Non-pigmented ciliary epithelial cell (primary cell): ENCODE results near the gene PCOLCE2.

Experiments
- DNase-seq: peaks from one replicate; pipeline ENCODE4 v3.0.0-alpha.2; 2010; ENCODE audit warnings: low read depth

Gene PCOLCE2

DNA sequence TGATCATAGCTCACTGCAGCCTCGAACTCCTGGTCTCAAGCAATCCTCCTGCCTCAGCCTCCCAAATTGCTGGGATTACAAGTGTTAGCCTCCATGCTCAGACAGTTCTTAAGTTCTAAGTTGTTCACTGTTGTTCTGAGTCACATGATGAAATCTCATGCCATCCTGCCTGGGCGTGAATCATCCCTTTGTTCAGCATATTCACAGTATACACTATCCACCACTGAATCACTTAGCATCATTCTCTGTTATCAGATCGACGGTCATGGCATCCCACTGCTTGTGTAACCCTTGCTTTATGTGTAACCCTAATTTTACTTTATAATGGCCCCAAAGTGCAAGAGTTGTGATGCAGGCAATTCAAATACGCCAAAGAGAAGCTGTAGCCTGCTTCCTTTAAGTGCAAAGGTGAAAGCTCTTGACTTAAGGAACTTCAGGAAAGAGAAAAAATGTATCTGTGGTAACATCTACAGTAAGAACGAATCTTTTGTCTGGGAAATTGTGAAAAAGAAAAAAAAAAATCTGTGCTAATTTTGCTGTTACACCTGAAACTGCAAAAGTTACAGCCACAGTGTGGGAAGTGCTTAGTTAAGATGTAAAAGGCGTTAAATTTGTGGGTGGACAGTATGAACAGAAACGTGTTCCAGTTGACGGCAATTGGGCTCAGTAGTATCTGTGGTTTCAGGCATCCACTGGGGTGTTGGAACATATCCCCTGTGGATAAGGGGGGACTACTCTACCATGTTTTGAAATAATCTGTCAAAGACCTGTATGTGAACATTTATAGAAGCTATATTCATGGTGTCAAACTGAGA, 80.6 kb downstream of the PCOLCE2 start:
- peak; percentile 57 for DNase-seq

DNA sequence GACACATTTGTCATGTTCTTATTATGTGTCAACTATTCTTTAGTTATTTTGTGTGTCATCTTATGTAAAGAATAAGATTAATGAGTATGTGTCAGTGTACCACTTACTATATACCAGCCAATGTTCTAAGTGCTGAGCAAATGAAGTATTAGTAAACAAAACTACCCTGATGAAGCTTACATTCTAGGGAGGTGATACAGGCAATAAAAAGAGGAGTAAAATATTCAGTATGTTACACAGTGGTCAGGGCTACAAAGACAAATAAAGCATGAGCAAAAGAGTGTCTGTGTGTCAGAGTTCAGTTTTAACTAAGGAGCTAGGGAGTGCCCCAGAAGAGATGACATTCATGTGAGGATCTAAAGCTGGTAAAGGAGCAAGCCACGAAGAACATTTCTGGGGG, 86.0 kb downstream of the PCOLCE2 start:
- no peak for DNase-seq

- DNase-seq, result no peak
Observed at GRCh38 chr3:142801746-142802145, 87.1 kb downstream of the PCOLCE2 start.

- no peak for DNase-seq
Observed at GRCh38 chr3:142796823-142797222, 92.1 kb downstream of the PCOLCE2 start.

DNA sequence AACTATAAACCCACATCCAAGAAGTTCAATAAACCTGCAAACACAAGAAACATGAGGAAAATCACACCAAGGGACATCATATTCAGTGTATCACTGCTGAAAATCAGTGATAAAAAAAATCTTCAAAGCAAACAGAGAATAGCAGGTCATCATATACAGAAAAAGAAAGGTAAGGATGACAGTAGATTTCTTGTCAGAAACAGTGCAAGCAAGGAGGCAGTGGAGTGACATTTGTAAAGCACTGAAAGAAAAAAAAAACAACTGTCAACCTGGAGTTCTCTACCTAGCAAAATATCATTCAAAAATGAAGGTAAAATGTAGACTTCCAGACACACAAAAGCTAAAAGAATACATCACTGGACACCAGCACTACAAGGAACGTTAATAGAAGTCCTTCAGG, 93.6 kb downstream of the PCOLCE2 start:
- DNase-seq, result no peak

GRCh38 chr3:142794508-142794907, 94.4 kb downstream of the PCOLCE2 start:
- no peak for DNase-seq

- DNase-seq, result no peak
Observed at GRCh38 chr3:142787719-142788118, 101.2 kb downstream of the PCOLCE2 start.

DNA sequence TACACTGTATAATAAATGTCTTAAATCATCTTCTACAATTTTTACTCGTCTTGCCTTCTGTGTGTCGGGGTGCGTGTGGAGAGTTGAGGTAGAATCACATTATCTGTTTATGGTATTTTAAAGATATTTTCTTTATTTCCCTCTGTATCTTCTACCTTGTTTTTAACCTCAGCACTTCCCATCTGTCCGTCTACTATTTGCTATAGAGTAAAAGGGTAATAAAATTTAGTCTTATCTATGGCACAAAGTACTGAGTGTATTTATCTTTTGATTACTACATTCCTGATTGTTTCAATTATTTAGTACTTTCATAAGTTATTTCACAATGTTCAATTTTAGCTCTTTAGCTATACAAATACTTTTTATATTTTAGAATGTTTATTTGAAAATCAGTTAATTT, 102.9 kb downstream of the PCOLCE2 start:
- DNase-seq, result no peak

DNA sequence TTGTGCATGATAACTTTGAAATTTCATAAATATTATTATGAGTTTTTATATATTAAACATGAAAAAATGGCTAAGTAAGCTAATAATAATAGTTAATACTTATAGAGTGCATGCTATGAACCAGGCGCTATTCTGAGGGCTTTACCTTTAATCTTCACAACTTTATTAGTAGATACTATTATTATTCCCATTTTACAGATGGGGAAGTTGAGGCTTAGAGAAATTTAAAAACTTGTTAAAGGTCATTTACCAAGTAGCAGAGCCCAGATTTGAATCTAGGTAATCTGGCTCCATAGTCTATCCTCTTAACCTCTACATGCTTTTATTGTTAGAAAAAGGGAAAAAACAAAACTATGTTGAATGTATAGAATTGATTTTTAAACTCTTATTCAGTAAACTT, 104.7 kb downstream of the PCOLCE2 start:
- DNase-seq, result no peak

GRCh38 chr3:142782616-142783015, 106.3 kb downstream of the PCOLCE2 start:
- no peak for DNase-seq

DNA sequence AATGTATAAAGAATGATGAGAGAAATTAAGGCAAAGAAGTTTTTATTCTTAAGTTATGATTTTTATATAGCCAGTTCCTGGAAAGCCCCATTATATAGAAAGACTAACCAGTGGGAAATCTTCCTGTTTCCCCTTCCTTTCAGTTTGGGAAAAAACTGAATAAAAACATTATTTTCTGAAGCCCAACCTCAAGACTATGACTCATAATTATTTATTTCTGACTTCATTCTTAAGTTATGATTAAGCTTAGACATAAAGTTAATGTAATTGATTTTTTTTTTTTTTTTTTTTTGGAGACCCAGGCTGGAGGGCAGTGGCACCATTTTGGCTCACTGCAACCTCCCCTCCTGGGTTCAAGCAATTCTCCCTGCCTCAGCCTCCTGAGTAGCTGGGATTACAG, 109.3 kb downstream of the PCOLCE2 start:
- DNase-seq, result no peak

GRCh38 chr3:142778541-142778940, 110.3 kb downstream of the PCOLCE2 start:
- DNase-seq, result no peak

DNA sequence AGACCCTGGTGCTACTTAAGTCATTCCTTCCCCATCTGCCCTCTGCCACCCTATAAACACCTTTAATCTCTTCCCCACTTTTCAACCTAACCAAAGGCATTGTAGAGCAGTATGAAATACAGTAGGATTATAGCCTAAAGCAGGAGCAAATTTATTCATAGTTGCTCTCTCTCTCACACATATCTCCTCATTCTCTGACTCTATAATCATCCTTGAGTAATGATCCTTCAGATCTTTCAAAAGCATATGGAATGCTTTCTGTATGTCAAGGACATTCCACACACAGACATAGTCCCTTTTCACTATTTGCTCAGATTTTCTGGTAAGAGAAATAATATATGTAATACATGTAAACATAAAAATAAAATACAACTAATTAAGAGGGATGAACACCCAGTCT, 111.0 kb downstream of the PCOLCE2 start:
- DNase-seq, result no peak

GRCh38 chr3:142768338-142768737, 120.5 kb downstream of the PCOLCE2 start:
- no peak for DNase-seq
